GM12878 (cell line): Measurements from ENCODE around the gene MS4A2. TPM values are rescaled to one million over a fixed set of nuclear protein-coding genes. Genes with fewer than 3 reads are reported as not detected.
"Not testable (repeated sequence)": the region's sequence is repeated elsewhere in the genome, so short reads cannot be mapped to it uniquely, and the experiment has no call there.

Experiments
- ATAC-seq: fragments of 200-7000 bp; cut with Tn5 transposase; 3 replicates; pipeline ENCODE4 v1.9.1; 2020; ENCODE audit warnings: mild to moderate bottlenecking, moderate library complexity
- BruUV-seq: library from RNA; stranded (reverse); fragments of 400-500 nt; replicated peaks from 2 replicates; lab custom pipeline; 2021; lab: Mats Ljungman, UMichigan
- CTCF ChIA-PET: fragments of 300-600 bp; sonication (Branson Sonifier 250); formaldehyde crosslinking; extraction: SDS; loops from one replicate; lab custom pipeline; 2021; ENCODE audit warnings: inconsistent platforms; lab: Yijun Ruan, JAX
- POLR2A ChIA-PET: fragments of 350-600 bp; formaldehyde crosslinking; extraction: SDS; loops from one replicate; lab custom pipeline; 2021; ENCODE audit warnings: inconsistent platforms; lab: Charles Lee
- RAD21 ChIA-PET: fragments of 300-600 bp; sonication (Branson Sonifier 250); formaldehyde crosslinking; loops from one replicate; lab custom pipeline; 2023; ENCODE audit warnings: antibody characterized with exemption; ENCODE audit not compliant: unreplicated experiment; lab: Charles Lee
- SMC1A ChIA-PET: fragments of 300-600 bp; sonication (Branson Sonifier 250); formaldehyde crosslinking; loops from one replicate; lab custom pipeline; 2023; ENCODE audit not compliant: unreplicated experiment, uncharacterized antibody; lab: Charles Lee
- DNase-seq: peaks from one replicate; pipeline ENCODE4 v3.0.0-alpha.2; 2011; ENCODE audit warnings: low read depth, low spot score
- FAIRE-seq: peaks from 3 replicates; lab custom pipeline; 2011; peaks lifted over from hg19 to GRCh38; lab: Jason Lieb, UNC
- H2AFZ ChIP-seq: 2 replicates; pipeline ENCODE4 v1.6.0; 2011; ENCODE audit warnings: low read depth, low read length, control low read depth; ENCODE audit not compliant: control insufficient read depth
- H3K27ac ChIP-seq: 2 replicates; pipeline ENCODE4 v1.5.1; 2011; ENCODE audit warnings: control low read depth; ENCODE audit not compliant: control insufficient read depth, insufficient read depth
- H3K27me3 ChIP-seq, 2 experiments: replicated peaks in 1 of 2; 2 replicates each; pipeline versions ENCODE4 v1.6.0 to v1.6.1; 2011; ENCODE audit warnings: low read length in 1 of 2; ENCODE audit not compliant: control insufficient read depth in 2 of 2, insufficient read depth in 2 of 2
- H3K36me3 ChIP-seq, 2 experiments: 2 replicates each; pipeline ENCODE4 v1.5.1; 2011; ENCODE audit warnings: low read length in 1 of 2; ENCODE audit not compliant: control insufficient read depth in 2 of 2, insufficient read depth in 2 of 2
- H3K4me1 ChIP-seq: 2 replicates; pipeline ENCODE4 v1.6.1; 2011; ENCODE audit warnings: mild to moderate bottlenecking, low read length, moderate library complexity, mixed read lengths; ENCODE audit not compliant: control insufficient read depth, insufficient read depth
- H3K4me2 ChIP-seq: 2 replicates; pipeline ENCODE4 v1.6.0; 2011; ENCODE audit warnings: control low read depth; ENCODE audit not compliant: control insufficient read depth, insufficient read depth
- H3K4me3 ChIP-seq: fragments of 200-600 bp; sonication (generic); 2 replicates; pipeline ENCODE4 v1.5.1; 2016
- H3K79me2 ChIP-seq: 2 replicates; pipeline ENCODE4 v1.6.0; 2011; ENCODE audit warnings: low read length; ENCODE audit not compliant: control insufficient read depth, insufficient read depth
- H3K9ac ChIP-seq: 2 replicates; pipeline ENCODE4 v1.8.0; 2011; ENCODE audit warnings: low read length, control low read depth, mixed read lengths; ENCODE audit not compliant: control insufficient read depth, insufficient read depth
- H3K9me3 ChIP-seq: replicated peaks from 3 replicates; pipeline ENCODE4 v1.5.1; 2011; ENCODE audit warnings: mild to moderate bottlenecking, low read length; ENCODE audit not compliant: control insufficient read depth, insufficient read depth
- H4K20me1 ChIP-seq: 2 replicates; pipeline ENCODE4 v1.6.0; 2011; ENCODE audit not compliant: control insufficient read depth, insufficient read depth
- ZNF687 ChIP-seq: fragments of 450-650 bp; IDR thresholded peaks from 2 replicates; pipeline ENCODE4 v1.6.1; 2017; ENCODE audit warnings: mild to moderate bottlenecking, moderate library complexity
- WGBS: methylation state at CpG from one replicate; pipeline ENCODE4 v1.1.6; 2016; ENCODE audit warnings: low lambda C conversion rate; ENCODE audit not compliant: insufficient replicate concordance, insufficient coverage; ENCODE audit errors: missing lambda C conversion rate; 5-methylcytosine and 5-hydroxymethylcytosine counted together
- in situ Hi-C: fragments of 300-500 bp; cut with MboI; formaldehyde crosslinking; loops from 9 replicates; pipeline ENCODE4 v1.14.3; 2018; ENCODE audit warnings: mixed read lengths
- intact Hi-C: fragments of 100-400 bp; cut with micrococcal nuclease; formaldehyde crosslinking; loops from one replicate; pipeline ENCODE4 v1.14.2; 2022; ENCODE audit not compliant: unreplicated experiment
- polyA plus RNA-seq, 11 experiments: library from polyadenylated mRNA; depleted of rRNA in 4 of 11; unstranded in 6 of 11; stranded (reverse) in 5 of 11; fragments of >200 nt; fragmentation: Nextera tagmentation in 4 of 11; fragmentation: Illumina TruSeq in 1 of 11; extraction: Ambion mirVana in 4 of 11; extraction: Trizol in 1 of 11; gene quantifications; 1 replicate in 1 of 11; 2 replicates in 10 of 11; pipeline versions ENCODE4 v1.2.1 to v1.2.3, GENCODE V29; 2011 to 2016; ENCODE audit warnings: inconsistent platforms in 2 of 11, missing spikeins in 2 of 11, low read depth in 1 of 11
- total RNA-seq, 4 experiments: library from RNA; depleted of rRNA in 3 of 4; stranded (reverse); fragments of >200 nt in 3 of 4; fragmentation: Illumina TruSeq in 1 of 4; extraction: Trizol in 1 of 4; gene quantifications; 2 replicates each; pipeline versions ENCODE4 v1.2.1 to v1.2.3, GENCODE V29; 2013 to 2021

MS4A2 gene
- total and polyA plus RNA-seq, 10 of the 15 experiments (the other 5 are each of a cell fraction or from before 2014, with no cell fraction given), result not detected

- no peak for TF ChIP-seq ZNF687
Observed at GRCh38 chr11:60128376-60128775, 39.9 kb downstream of the MS4A2 start (continued).

DNA sequence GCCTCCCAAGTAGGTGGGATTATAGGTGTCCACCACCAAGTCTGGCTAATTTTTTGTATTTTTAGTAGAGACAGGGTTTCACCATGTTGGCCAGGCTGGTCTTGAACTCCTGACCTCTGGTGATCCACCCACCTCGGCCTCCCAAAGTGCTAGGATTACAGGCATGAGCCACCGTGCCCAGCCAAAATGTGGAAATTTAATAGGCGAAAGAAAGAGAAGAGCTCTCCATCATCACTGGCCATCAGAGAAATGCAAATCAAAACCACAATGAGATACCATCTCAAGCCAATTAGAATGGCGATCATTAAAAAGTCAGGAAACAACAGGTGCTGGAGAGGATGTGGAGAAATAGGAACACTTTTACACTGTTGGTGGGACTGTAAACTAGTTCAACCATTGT lies 40.4 kb downstream of the MS4A2 start:
- H3K36me3 ChIP-seq, H3K4me1 ChIP-seq, BruUV-seq, H3K79me2 ChIP-seq, ATAC-seq, H3K4me2 ChIP-seq, H4K20me1 ChIP-seq, H2AFZ ChIP-seq, in situ Hi-C loops, FAIRE-seq, POLR2A ChIA-PET, RAD21 ChIA-PET, H3K27me3 ChIP-seq, H3K9ac ChIP-seq, intact Hi-C loops, H3K27ac ChIP-seq, DNase-seq, H3K9me3 ChIP-seq, H3K4me3 ChIP-seq: not testable (repeated sequence)
- CTCF ChIA-PET, result interaction anchor here (1.2 to 2.3 kb wide), 2 partner anchors 45 to 122 kb away, joined by 3 to 9 read pairs; no protein-coding TSS in a partner anchor
- 52% methylated on average over 3 of the region's 4 CpGs for WGBS
- SMC1A ChIA-PET, result interaction anchor here (2.2 kb wide), 1 partner anchor 81 kb away, joined by 6 read pairs; no protein-coding TSS in a partner anchor
